Cardiac fibroblast (primary cell): ENCODE measurements around the gene AKAP5.

Experiments used
- DNase-seq, 2 donors: peaks; one replicate each; pipeline versions ENCODE4 v3.0.0 to v3.0.0-alpha.2; 2010; ENCODE audit warnings: low read depth in 2 of 2
- H3K4me3 ChIP-seq, 2 donors: replicated peaks in 1 of 2; 1 replicate in 1 of 2; 2 replicates in 1 of 2; pipeline ENCODE4 v1.5.1; 2011; ENCODE audit warnings: low read depth in 2 of 2, low read length in 2 of 2, mild to moderate bottlenecking in 2 of 2, moderate library complexity in 1 of 2
- TF ChIP-seq, protein P1 (sequence below): IDR thresholded peaks from one replicate; pipeline ENCODE4 v1.5.1; 2011; ENCODE audit warnings: low read depth, mild to moderate bottlenecking, low read length, inconsistent platforms

Gene AKAP5, protein sequence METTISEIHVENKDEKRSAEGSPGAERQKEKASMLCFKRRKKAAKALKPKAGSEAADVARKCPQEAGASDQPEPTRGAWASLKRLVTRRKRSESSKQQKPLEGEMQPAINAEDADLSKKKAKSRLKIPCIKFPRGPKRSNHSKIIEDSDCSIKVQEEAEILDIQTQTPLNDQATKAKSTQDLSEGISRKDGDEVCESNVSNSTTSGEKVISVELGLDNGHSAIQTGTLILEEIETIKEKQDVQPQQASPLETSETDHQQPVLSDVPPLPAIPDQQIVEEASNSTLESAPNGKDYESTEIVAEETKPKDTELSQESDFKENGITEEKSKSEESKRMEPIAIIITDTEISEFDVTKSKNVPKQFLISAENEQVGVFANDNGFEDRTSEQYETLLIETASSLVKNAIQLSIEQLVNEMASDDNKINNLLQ

DNA sequence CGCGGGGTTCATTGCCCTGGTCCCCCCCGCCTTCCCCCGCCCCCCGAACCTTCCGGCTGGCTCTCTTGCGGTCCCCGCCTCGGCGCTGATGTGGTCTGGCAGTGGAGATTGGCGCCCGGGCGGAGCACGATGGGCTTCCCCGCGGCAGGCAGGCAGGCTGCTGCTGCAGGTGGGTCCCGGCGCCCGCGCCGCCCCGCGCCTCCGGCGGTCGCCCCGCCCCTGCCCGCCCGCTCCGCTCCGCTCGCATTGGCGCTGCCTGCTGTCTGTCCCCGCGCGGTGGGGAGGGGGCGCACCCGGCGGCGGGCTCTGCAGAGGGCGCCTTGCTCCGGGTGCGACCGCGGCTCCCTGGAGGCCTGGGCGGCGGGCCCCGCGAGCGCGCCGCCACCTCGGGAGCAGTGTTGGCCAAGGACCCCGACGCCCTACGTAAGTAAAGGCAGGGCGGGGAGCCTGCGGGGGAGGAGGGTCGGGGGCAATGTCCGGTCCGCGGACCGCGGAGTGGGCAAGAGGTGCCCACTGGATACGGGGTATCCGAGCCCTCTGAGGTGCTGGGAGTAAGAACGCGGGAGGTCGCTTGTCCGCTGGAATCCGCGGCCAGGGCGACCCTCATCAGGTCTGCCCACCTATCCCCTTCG is at the start of gene AKAP5:
Gene AKAP5, plus strand, starts transcription at position 309 of the 632 bp plus-strand sequence. CDS start 2,896 bp downstream, outside the sequence.
- DNase-seq = peak in 1 of 2 donors; percentile 34
- peak within 1 kb of the TSS; percentile 65 to 71 for H3K4me3 ChIP-seq
- TF ChIP-seq, protein P1, sequence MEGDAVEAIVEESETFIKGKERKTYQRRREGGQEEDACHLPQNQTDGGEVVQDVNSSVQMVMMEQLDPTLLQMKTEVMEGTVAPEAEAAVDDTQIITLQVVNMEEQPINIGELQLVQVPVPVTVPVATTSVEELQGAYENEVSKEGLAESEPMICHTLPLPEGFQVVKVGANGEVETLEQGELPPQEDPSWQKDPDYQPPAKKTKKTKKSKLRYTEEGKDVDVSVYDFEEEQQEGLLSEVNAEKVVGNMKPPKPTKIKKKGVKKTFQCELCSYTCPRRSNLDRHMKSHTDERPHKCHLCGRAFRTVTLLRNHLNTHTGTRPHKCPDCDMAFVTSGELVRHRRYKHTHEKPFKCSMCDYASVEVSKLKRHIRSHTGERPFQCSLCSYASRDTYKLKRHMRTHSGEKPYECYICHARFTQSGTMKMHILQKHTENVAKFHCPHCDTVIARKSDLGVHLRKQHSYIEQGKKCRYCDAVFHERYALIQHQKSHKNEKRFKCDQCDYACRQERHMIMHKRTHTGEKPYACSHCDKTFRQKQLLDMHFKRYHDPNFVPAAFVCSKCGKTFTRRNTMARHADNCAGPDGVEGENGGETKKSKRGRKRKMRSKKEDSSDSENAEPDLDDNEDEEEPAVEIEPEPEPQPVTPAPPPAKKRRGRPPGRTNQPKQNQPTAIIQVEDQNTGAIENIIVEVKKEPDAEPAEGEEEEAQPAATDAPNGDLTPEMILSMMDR = no peak

DNA sequence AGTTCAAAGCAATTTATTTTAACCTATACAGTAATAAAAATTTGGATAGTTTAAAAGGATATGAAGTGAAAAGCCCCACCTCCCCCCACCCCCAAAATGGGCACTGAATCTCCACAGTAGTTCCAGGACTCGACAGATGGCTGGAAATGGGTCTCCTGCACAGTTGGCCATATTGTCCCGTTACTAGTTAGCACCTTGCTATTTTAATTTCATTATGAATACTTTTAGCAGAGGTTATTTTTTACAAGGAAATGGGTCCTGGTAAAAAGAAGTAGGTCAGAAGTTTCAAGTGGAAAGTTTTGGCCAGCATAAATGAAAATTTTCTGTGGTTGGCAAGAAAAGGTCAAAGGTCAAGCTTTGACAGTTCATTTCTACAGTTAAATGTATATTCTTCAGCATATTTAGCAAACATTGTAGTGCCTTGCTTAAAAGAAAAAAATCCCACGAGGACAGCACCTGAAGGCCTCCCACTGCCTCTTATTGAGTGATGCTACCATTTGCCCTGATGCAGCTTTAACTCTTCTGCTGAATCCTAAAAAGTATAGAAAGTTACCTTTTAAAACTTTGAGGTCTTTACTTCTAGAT is 48.9 kb upstream of the AKAP5 start:
- no peak overlapping the region for H3K4me3 ChIP-seq
- DNase-seq = peak in 1 of 2 donors; percentile 31
- TF ChIP-seq, protein P1 = no peak

DNA sequence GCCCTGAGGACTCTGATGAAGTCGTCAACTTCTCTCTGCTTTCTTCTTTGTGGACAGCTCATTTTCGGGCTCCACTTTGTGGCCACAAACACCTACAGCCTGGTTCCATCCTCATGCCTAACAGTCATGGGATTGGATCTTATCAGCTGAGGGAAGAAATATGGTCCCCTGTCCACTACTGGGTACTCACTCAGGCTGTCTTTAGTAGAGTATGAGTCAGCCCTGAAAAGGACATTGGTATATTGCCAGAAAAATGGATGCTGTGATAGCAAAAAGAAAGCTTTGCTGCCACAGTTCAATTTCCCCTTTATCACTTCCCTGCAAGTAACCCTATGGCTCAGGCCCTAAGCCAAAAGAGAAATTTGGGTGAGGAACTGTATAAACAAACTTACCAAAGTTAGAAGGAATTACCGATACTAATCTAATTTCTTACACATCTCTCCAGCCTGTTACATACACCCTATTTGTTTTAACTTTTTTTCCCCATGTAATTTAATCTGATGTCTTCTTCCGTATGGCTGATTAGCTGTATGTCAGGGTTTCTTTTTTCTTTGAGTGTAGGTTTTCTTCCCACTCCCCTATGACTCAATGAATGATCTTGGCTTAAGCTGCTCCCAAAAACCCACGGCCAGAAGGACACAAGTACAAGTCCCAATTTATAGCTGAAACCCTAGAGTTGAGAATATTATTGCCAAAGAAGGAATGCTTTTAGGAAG is 48.1 kb upstream of the AKAP5 start:
- DNase-seq = peak; percentile 41

DNA sequence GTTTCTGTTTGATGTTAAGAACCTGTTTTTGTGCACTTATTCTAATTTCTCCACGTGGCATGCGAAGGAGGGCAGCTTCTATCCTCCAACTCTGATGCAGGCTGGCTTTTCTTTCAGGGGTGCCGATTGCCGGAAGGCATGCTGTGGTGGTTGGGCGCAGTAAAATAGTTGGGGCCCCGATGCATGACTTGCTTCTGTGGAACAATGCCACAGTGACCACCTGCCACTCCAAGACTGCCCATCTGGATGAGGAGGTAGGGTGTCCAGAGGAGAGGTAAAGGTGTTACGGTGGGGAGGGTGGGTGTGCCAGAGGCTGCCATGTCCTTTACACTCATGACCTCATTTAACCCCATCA is 47.6 kb upstream of the AKAP5 start:
- H3K4me3 ChIP-seq = no peak overlapping the region
- DNase-seq = no peak
- TF ChIP-seq, protein P1 = no peak

More for the DNA sequence above, 48.1 kb upstream of the AKAP5 start:
- H3K4me3 ChIP-seq = no peak overlapping the region
- TF ChIP-seq, protein P1 = no peak

DNA sequence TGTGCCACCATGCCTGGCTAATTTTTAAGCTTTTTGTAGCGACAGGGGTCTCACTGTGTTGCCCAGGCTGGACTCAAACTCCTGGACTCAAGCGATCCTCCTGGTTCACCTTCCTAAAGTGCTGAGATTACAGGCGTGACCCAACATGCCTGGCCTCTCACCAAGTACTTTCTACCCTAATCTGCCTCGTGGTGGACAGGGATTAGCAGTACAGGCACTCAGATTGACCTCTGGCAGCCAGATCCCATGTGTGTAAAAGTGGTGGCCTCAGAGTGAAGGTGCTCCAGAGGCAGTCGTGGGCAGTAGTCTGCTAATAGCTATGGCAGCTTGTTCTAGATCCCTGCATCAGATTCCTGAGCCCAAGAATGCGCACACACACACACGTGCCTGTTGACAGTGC is 46.3 kb upstream of the AKAP5 start:
- no peak overlapping the region for H3K4me3 ChIP-seq
- TF ChIP-seq, protein P1 = no peak
- no peak for DNase-seq

DNA sequence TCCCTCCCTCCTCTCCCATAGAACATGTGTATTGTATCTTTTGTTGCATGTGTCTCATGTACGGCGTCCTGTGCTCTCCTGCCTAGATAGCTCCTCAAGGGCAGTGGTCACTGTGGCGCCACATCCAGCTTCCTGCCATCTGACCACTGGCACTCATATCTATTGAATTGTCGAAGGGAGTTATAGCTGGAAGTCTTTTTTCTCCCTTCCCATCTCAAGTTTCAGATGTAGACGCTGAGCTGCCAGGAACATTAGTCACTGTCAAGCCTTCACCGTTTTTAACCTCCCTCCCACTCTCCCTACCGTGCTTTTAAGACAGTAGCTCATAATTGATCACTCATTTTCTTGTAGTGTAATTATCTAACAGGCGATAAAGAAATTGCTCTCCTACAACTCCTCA is 44.1 kb upstream of the AKAP5 start:
- no peak overlapping the region for H3K4me3 ChIP-seq
- DNase-seq = peak; percentile 77 to 81
- TF ChIP-seq, protein P1 = no peak
